HG03066 (cell line): ENCODE measurements around the gene TMEM221.
"Not testable (repeated sequence)": the region's sequence is repeated elsewhere in the genome, so short reads cannot be mapped to it uniquely, and the experiment has no call there.

Source experiments
- ATAC-seq: cut with Tn5 transposase; IDR thresholded peaks from one replicate; pipeline ENCODE4 v1.9.1; 2021; ENCODE audit warnings: low read depth; ENCODE audit not compliant: unreplicated experiment

Gene TMEM221

GRCh38 chr19:17475011-17475540 lies 26.6 kb upstream of the TMEM221 start:
- not testable (repeated sequence) for ATAC-seq

- no peak for ATAC-seq
Measured at GRCh38 chr19:17473041-17473440, 24.6 kb upstream of the TMEM221 start.

GRCh38 chr19:17471410-17472125 lies 23.1 kb upstream of the TMEM221 start:
- ATAC-seq: no peak

GRCh38 chr19:17470068-17470841 lies 21.8 kb upstream of the TMEM221 start, which contains the start of gene SLC27A1:
SLC27A1 (plus strand) TSS chr19:17470524; CDS start chr19:17470541, 17 bp downstream.
- peak; percentile 68 for ATAC-seq

- peak; percentile 48 for ATAC-seq
Measured at GRCh38 chr19:17469481-17470067, 21.1 kb upstream of the TMEM221 start.

- ATAC-seq: no peak
Measured at GRCh38 chr19:17469092-17469480, 20.6 kb upstream of the TMEM221 start.

- no peak for ATAC-seq
Measured at GRCh38 chr19:17468302-17469091, 20.0 kb upstream of the TMEM221 start.

- ATAC-seq: no peak
Measured at GRCh38 chr19:17467471-17468301, 19.2 kb upstream of the TMEM221 start.

- no peak for ATAC-seq
Measured at GRCh38 chr19:17466487-17466850, 18.0 kb upstream of the TMEM221 start.

- no peak for ATAC-seq
Measured at GRCh38 chr19:17460372-17461230, 12.1 kb upstream of the TMEM221 start, which contains the start of gene NXNL1. NXNL1 (minus strand) TSS chr19:17460926; CDS start chr19:17460869, 57 bp downstream.

GRCh38 chr19:17458970-17459369 lies 10.5 kb upstream of the TMEM221 start:
- ATAC-seq: no peak

- no peak for ATAC-seq
Measured at GRCh38 chr19:17457616-17458015, 9.1 kb upstream of the TMEM221 start.

GRCh38 chr19:17456127-17456526 lies 7.7 kb upstream of the TMEM221 start:
- ATAC-seq: no peak

GRCh38 chr19:17455308-17456123 lies 7.0 kb upstream of the TMEM221 start:
- no peak for ATAC-seq

- no peak for ATAC-seq
Measured at GRCh38 chr19:17454576-17455071, 6.2 kb upstream of the TMEM221 start.

GRCh38 chr19:17451820-17452219 lies 3.4 kb upstream of the TMEM221 start:
- ATAC-seq: no peak

- no peak for ATAC-seq
Measured at GRCh38 chr19:17450264-17451075, 2.0 kb upstream of the TMEM221 start.
